Thyroid gland (tissue), 4 donors: ENCODE data around the gene CLDN22. TPM values are rescaled to one million over a fixed set of nuclear protein-coding genes. Genes with fewer than 3 reads are reported as not detected.

Experiments used
- DNase-seq, 2 donors: peaks; one replicate each; pipeline ENCODE4 v3.0.0-alpha.2; 2019
- H3K27ac ChIP-seq, 3 donors: fragments of 200-600 bp; sonication (generic); 1 replicate in 2 of 3; 2 replicates in 1 of 3; pipeline ENCODE4 v1.5.1; 2016 to 2019; ENCODE audit warnings: mild to moderate bottlenecking in 1 of 3, moderate library complexity in 1 of 3
- H3K27me3 ChIP-seq: fragments of 200-600 bp; sonication (generic); one replicate; pipeline ENCODE4 v1.5.1; 2019
- H3K36me3 ChIP-seq, 2 donors: fragments of 200-600 bp; sonication (generic); one replicate each; pipeline ENCODE4 v1.5.1; 2016 to 2019
- H3K4me1 ChIP-seq, 2 donors: fragments of 200-600 bp; sonication (generic); one replicate each; pipeline ENCODE4 v1.5.1; 2017 to 2019
- H3K4me3 ChIP-seq, 3 donors: fragments of 200-600 bp; sonication (generic); replicated peaks in 1 of 3; 1 replicate in 2 of 3; 2 replicates in 1 of 3; pipeline ENCODE4 v1.5.1; 2016; ENCODE audit warnings: mild to moderate bottlenecking in 1 of 3
- H3K9me3 ChIP-seq: fragments of 200-600 bp; sonication (generic); one replicate; pipeline ENCODE4 v1.5.1; 2017
- CTCF ChIP-seq, 6 experiments: fragments of 200-600 bp in 3 of 6; fragments of 450-650 bp in 3 of 6; sonication (generic) in 3 of 6; IDR thresholded peaks; one replicate each; pipeline ENCODE4 v1.5.1; 2016 to 2019; ENCODE audit warnings: antibody characterized with exemption in 6 of 6, mild to moderate bottlenecking in 2 of 6, inconsistent platforms in 1 of 6, moderate library complexity in 1 of 6
- POLR2A ChIP-seq, 2 donors: fragments of 450-650 bp; IDR thresholded peaks; one replicate each; pipeline ENCODE4 v1.6.1; 2017; ENCODE audit warnings: antibody characterized with exemption in 2 of 2, mild to moderate bottlenecking in 2 of 2, moderate library complexity in 1 of 2
- WGBS, 2 donors: methylation state at CpG; one replicate each; pipeline ENCODE4 v1.1.5; 2017; 5-methylcytosine and 5-hydroxymethylcytosine counted together
- intact Hi-C: fragments of 100-400 bp; cut with DNase I; formaldehyde crosslinking; loops from one replicate; pipeline ENCODE4 v1.15.1; 2023
- total RNA-seq, 4 donors: library from RNA; depleted of rRNA; stranded (reverse); fragments of >200 nt; gene quantifications; one replicate each; pipeline ENCODE4 v1.2.3, GENCODE V29; 2016

CLDN22 gene
- total RNA-seq, 4 donors from 2014 or later, result not detected

- H3K4me1 ChIP-seq, result no peaks in the 10 kb centered on the region
- no peak overlapping the region for H3K27ac ChIP-seq
- no peaks in the 10 kb centered on the region for H3K27me3 ChIP-seq
- TF ChIP-seq CTCF (IDR thresholded peaks at IDR 0.05), result no peak
- no peak for TF ChIP-seq POLR2A (IDR thresholded peaks at IDR 0.05)
- H3K4me3 ChIP-seq, result no peak overlapping the region
- peaks cover 19 to 28% of the 10 kb centered on the region in 2 donors for H3K36me3 ChIP-seq
- no peaks in the 10 kb centered on the region for H3K9me3 ChIP-seq
- intact Hi-C loops, result no loop called here
- no peak for DNase-seq
- whole genome bisulfite sequencing, 2 donors, result 79 to 84% methylated on average over 4 to 5 of the region's 5 CpGs
Measured at GRCh38 chr4:183312841-183313240, 7.2 kb downstream of the CLDN22 start.

DNA sequence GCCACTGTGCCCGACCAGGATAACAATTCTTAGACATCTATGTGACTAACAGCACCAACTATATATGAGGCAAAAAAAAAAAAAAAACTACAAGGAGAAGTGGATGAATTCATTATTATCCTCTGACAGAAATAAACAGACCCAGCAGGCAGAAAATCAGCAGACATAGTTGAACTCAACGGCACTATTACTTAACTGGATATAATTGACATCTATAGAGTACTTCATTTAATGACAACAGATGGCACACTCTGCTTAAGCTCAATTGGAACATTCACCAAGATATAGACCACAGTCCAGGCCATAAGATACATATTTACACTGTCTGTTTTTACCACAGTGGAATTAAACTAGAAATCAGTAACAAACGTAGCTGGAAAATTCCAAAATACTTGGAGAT lies 13.3 kb downstream of the CLDN22 start:
- no peaks in the 10 kb centered on the region for H3K4me1 ChIP-seq
- H3K4me3 ChIP-seq, result no peak overlapping the region
- no peaks in the 10 kb centered on the region for H3K36me3 ChIP-seq
- no peak for DNase-seq
- TF ChIP-seq POLR2A (IDR thresholded peaks at IDR 0.05) (no peak), CTCF (IDR thresholded peaks at IDR 0.05) (no peak)
- no peaks in the 10 kb centered on the region for H3K9me3 ChIP-seq
- WGBS, 2 donors, result 85 to 88% methylated on average over 3 of the region's 3 CpGs
- H3K27me3 ChIP-seq, result no peaks in the 10 kb centered on the region
- intact Hi-C loops, result no loop called here
- no peak overlapping the region for H3K27ac ChIP-seq

- Histone ChIP-seq H3K4me1 (no peaks in the 10 kb centered on the region), H3K4me3 (no peak overlapping the region), H3K27ac (no peak overlapping the region), H3K27me3 (no peaks in the 10 kb centered on the region), H3K9me3 (no peaks in the 10 kb centered on the region), H3K36me3 (no peaks in the 10 kb centered on the region)
- intact Hi-C loops, result no loop called here
- WGBS, 2 donors, result 93 to 96% methylated on average over 2 of the region's 2 CpGs
- no peak for DNase-seq
- TF ChIP-seq CTCF (IDR thresholded peaks at IDR 0.05) (no peak), POLR2A (IDR thresholded peaks at IDR 0.05) (no peak)
Measured at GRCh38 chr4:183304538-183304937, 15.5 kb downstream of the CLDN22 start.

DNA sequence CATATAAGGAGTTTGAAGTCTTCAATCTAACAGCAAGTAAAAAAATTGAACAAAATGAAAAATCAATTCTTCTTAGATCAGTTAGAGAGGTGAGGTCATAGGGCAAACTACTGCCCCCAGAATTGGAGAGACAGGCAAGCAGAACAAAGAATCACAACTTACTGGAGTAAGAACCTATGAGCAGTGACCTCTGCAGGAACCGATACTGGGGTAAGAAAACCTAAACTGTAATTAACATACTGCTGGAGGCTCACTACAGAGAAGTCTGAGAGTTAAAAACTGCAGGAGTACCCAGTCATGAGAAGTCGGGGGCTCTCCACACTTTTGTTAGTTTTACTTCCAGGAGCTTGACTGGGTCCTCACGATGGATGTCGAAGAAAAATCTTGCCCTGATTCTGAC lies 16.0 kb downstream of the CLDN22 start:
- 76 to 92% methylated on average over 4 of the region's 4 CpGs for WGBS, 2 donors
- H3K27ac ChIP-seq, result no peak overlapping the region
- no peaks in the 10 kb centered on the region for H3K4me1 ChIP-seq
- H3K4me3 ChIP-seq, result no peak overlapping the region
- H3K27me3 ChIP-seq, result no peaks in the 10 kb centered on the region
- no peaks in the 10 kb centered on the region for H3K36me3 ChIP-seq
- TF ChIP-seq CTCF (IDR thresholded peaks at IDR 0.05) (no peak), POLR2A (IDR thresholded peaks at IDR 0.05) (no peak)
- no peak for DNase-seq
- no peaks in the 10 kb centered on the region for H3K9me3 ChIP-seq
- intact Hi-C loops, result no loop called here

DNA sequence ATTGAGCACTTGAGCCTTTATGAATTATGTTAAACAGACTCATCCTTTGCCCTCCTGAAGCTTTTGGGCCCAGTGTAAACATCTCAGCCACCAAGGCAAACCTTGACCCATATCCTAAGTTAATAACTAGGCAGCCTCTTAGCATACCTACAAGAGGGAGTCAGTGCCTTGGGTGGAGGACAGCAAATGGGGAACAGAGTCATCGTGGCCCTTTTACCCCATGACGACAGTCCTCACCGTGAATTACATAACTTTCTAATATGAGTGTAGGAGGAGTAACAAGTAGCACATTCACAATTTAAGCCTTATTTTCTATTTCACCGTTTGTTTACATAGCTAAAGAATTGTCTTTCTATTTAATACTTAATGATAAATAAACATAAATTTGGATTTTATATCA lies 16.8 kb downstream of the CLDN22 start:
- no peak overlapping the region for H3K27ac ChIP-seq
- WGBS, 2 donors, result 84 to 89% methylated on average over 4 of the region's 4 CpGs
- TF ChIP-seq CTCF (IDR thresholded peaks at IDR 0.05) (no peak), POLR2A (IDR thresholded peaks at IDR 0.05) (no peak)
- DNase-seq, result no peak
- H3K27me3 ChIP-seq, result no peaks in the 10 kb centered on the region
- no peaks in the 10 kb centered on the region for H3K4me1 ChIP-seq
- H3K36me3 ChIP-seq, result no peaks in the 10 kb centered on the region
- H3K4me3 ChIP-seq, result no peak overlapping the region
- intact Hi-C loops, result no loop called here
- H3K9me3 ChIP-seq, result no peaks in the 10 kb centered on the region
